OCI-LY7 (cell line): ENCODE data around the gene CCDC85B. TPM values are rescaled to one million over a fixed set of nuclear protein-coding genes. Genes with fewer than 3 reads are reported as not detected.

ENCODE experiments used
- BruUV-seq: library from RNA; stranded (reverse); fragments of 400-500 nt; replicated peaks from 2 replicates; lab custom pipeline; 2021; lab: Mats Ljungman, UMichigan
- CTCF ChIA-PET: fragments of 300-600 bp; sonication (Branson Sonifier 250); formaldehyde crosslinking; loops from one replicate; lab custom pipeline; 2022; ENCODE audit warnings: antibody characterized with exemption; ENCODE audit not compliant: unreplicated experiment; lab: Charles Lee
- POLR2A ChIA-PET: fragments of 300-600 bp; sonication (Branson Sonifier 250); formaldehyde crosslinking; loops from one replicate; lab custom pipeline; 2022; ENCODE audit warnings: antibody characterized with exemption; lab: Charles Lee
- DNase-seq: peaks from one replicate; pipeline ENCODE4 v3.0.0-alpha.2; 2015; ENCODE audit warnings: low spot score
- H2AFZ ChIP-seq: fragments of 200-600 bp; sonication (generic), shearing (Covaris generic); 2 replicates; pipeline ENCODE4 v1.6.1; 2014; ENCODE audit warnings: mild to moderate bottlenecking, antibody characterized with exemption, low read length, moderate library complexity
- H3K27ac ChIP-seq: fragments of 200-600 bp; sonication (generic); 2 replicates; pipeline ENCODE4 v1.5.1; 2014; ENCODE audit warnings: mixed run types, low read depth, mild to moderate bottlenecking, moderate library complexity, low read length, inconsistent platforms; ENCODE audit not compliant: poor library complexity, severe bottlenecking
- H3K36me3 ChIP-seq: fragments of 200-600 bp; sonication (generic); 2 replicates; pipeline ENCODE4 v1.6.1; 2014; ENCODE audit warnings: mild to moderate bottlenecking, antibody characterized with exemption, low read length, moderate library complexity, mixed read lengths; ENCODE audit not compliant: insufficient read depth
- H3K4me1 ChIP-seq: fragments of 200-600 bp; sonication (generic); 2 replicates; pipeline ENCODE4 v1.5.1; 2014; ENCODE audit warnings: mild to moderate bottlenecking, low read length; ENCODE audit not compliant: insufficient read depth, poor library complexity, severe bottlenecking
- H3K4me2 ChIP-seq: fragments of 200-600 bp; sonication (generic); 2 replicates; pipeline ENCODE4 v1.6.1; 2014; ENCODE audit warnings: mild to moderate bottlenecking, low read length
- H3K4me3 ChIP-seq: fragments of 200-600 bp; sonication (generic); 2 replicates; pipeline ENCODE4 v1.5.1; 2014; ENCODE audit warnings: mild to moderate bottlenecking, low read depth, low read length; ENCODE audit not compliant: poor library complexity, severe bottlenecking
- H3K79me2 ChIP-seq: fragments of 200-600 bp; sonication (generic); 2 replicates; pipeline ENCODE4 v1.6.1; 2016; ENCODE audit warnings: low read depth, mild to moderate bottlenecking, low read length, moderate library complexity, mixed read lengths; ENCODE audit not compliant: insufficient read depth
- H3K9me2 ChIP-seq: fragments of 200-600 bp; sonication (generic); 2 replicates; pipeline ENCODE4 v1.6.1; 2016; ENCODE audit warnings: mild to moderate bottlenecking, low read length, mixed read lengths; ENCODE audit not compliant: insufficient read depth
- H3K9me3 ChIP-seq: fragments of 200-600 bp; sonication (generic); 2 replicates; pipeline ENCODE4 v1.6.1; 2014; ENCODE audit warnings: mild to moderate bottlenecking, mixed run types, low read length, mixed read lengths
- H4K20me1 ChIP-seq: fragments of 200-600 bp; sonication (generic); 2 replicates; pipeline ENCODE4 v1.6.1; 2014; ENCODE audit warnings: mild to moderate bottlenecking, antibody characterized with exemption, low read length, moderate library complexity, mixed read lengths; ENCODE audit not compliant: insufficient read depth
- CTCF ChIP-seq: fragments of 200-600 bp; sonication (generic); conservative IDR thresholded peaks from 2 replicates; pipeline ENCODE4 v1.5.1; 2014; ENCODE audit warnings: mild to moderate bottlenecking, antibody characterized with exemption, low read length, moderate library complexity, mixed read lengths
- EZH2phosphoT487 ChIP-seq: fragments of 200-600 bp; sonication (generic); IDR thresholded peaks from 2 replicates; pipeline ENCODE4 v1.6.1; 2018; ENCODE audit warnings: low read depth, borderline replicate concordance, mild to moderate bottlenecking, mixed run types, antibody characterized with exemption, low read length, moderate library complexity, mixed read lengths
- intact Hi-C: fragments of 100-400 bp; cut with micrococcal nuclease; formaldehyde crosslinking; loops from one replicate; pipeline ENCODE4 v1.10.0; 2022; ENCODE audit not compliant: unreplicated experiment
- total RNA-seq, 2 experiments: library from RNA; depleted of rRNA in 1 of 2; stranded (reverse); fragments of >200 nt in 1 of 2; shearing (Covaris generic) in 1 of 2; gene quantifications; 2 replicates each; pipeline ENCODE4 v1.2.3, GENCODE V29; 2014 to 2022

Gene CCDC85B
- total RNA-seq, 2 experiments from 2014 or later = 64.1 to 76.7 TPM

GRCh38 chr11:65862941-65863888, 27.3 kb upstream of the CCDC85B start:
- Histone ChIP-seq H3K4me2 (no peak overlapping the region), H3K36me3 (peaks cover 59% of the 10 kb centered on the region), H3K9me2 (no peaks in the 10 kb centered on the region), H2AFZ (no peak overlapping the region), H3K4me3 (no peak overlapping the region), H3K79me2 (peaks cover 14% of the 10 kb centered on the region; the same call in 1 of the 2 replicates), H4K20me1 (peaks cover 4% of the 10 kb centered on the region; the same call in 1 of the 2 replicates), H3K9me3 (no peaks in the 10 kb centered on the region), H3K27ac (no peak overlapping the region), H3K4me1 (peaks cover 30% of the 10 kb centered on the region)
- no peak for TF ChIP-seq CTCF
- TF ChIP-seq EZH2phosphoT487 = no peak
- intact Hi-C loops = no loop called here
- POLR2A ChIA-PET = interaction anchor here (0.6 kb wide), 1 partner anchor 190 kb away, joined by 4 read pairs; no protein-coding TSS in a partner anchor
- no TSS peak for BruUV-seq
- CTCF ChIA-PET = interaction anchor here (0.6 kb wide), 1 partner anchor 26 kb away, joined by 3 read pairs; no protein-coding TSS in a partner anchor
- DNase-seq = no peak

GRCh38 chr11:65863889-65864705, 26.4 kb upstream of the CCDC85B start:
- BruUV-seq = no TSS peak
- intact Hi-C loops = no loop called here
- Histone ChIP-seq H3K9me3 (no peaks in the 10 kb centered on the region), H3K4me2 (no peak overlapping the region), H3K9me2 (no peaks in the 10 kb centered on the region), H3K79me2 (peaks cover 14% of the 10 kb centered on the region; the same call in 1 of the 2 replicates), H4K20me1 (peaks cover 4% of the 10 kb centered on the region; the same call in 1 of the 2 replicates), H2AFZ (no peak overlapping the region), H3K27ac (no peak overlapping the region), H3K4me1 (peaks cover 22% of the 10 kb centered on the region), H3K36me3 (peaks cover 59% of the 10 kb centered on the region), H3K4me3 (no peak overlapping the region)
- POLR2A ChIA-PET = interaction anchor here (0.6 kb wide), 1 partner anchor 190 kb away, joined by 4 read pairs; no protein-coding TSS in a partner anchor
- TF ChIP-seq EZH2phosphoT487 (no peak), CTCF (no peak)
- DNase-seq = no peak
- CTCF ChIA-PET = interaction anchor here (0.6 kb wide), 1 partner anchor 25 kb away, joined by 3 read pairs; no protein-coding TSS in a partner anchor
